Heart left ventricle (tissue), 16 donors: ENCODE data around the gene PTGIS. TPM values are rescaled to one million over a fixed set of nuclear protein-coding genes. Genes with fewer than 3 reads are reported as not detected.

Experiments used
- ATAC-seq, 4 donors: fragments of 200-7000 bp; cut with Tn5 transposase; one replicate each; pipeline ENCODE4 v1.9.1; 2020 to 2022; ENCODE audit warnings: moderate library complexity in 4 of 4, mild to moderate bottlenecking in 3 of 4, moderate number of reproducible peaks in 1 of 4
- DNase-seq, 5 donors: peaks; one replicate each; pipeline ENCODE4 v3.0.0-alpha.2; 2020
- H3K27ac ChIP-seq, 12 donors: fragments of 200-600 bp; sonication (generic) in 4 of 12; one replicate each; pipeline versions ENCODE4 v1.5.0 to v1.8.0; 2016 to 2022; ENCODE audit warnings: mild to moderate bottlenecking in 2 of 12
- H3K27me3 ChIP-seq, 9 donors: fragments of 200-600 bp; sonication (generic) in 2 of 9; one replicate each; pipeline versions ENCODE4 v1.5.1 to v1.8.0; 2016 to 2022; ENCODE audit warnings: mild to moderate bottlenecking in 3 of 9
- H3K36me3 ChIP-seq, 9 donors: fragments of 200-600 bp; sonication (generic) in 2 of 9; one replicate each; pipeline versions ENCODE4 v1.5.0 to v1.8.0; 2018 to 2022; ENCODE audit warnings: mild to moderate bottlenecking in 2 of 9
- H3K4me1 ChIP-seq, 12 donors: fragments of 200-600 bp; sonication (generic) in 4 of 12; one replicate each; pipeline versions ENCODE4 v1.5.0 to v1.8.0; 2016 to 2022; ENCODE audit warnings: mild to moderate bottlenecking in 3 of 12
- H3K4me3 ChIP-seq, 12 donors: fragments of 200-600 bp; sonication (generic) in 4 of 12; one replicate each; pipeline versions ENCODE4 v1.5.0 to v1.8.0; 2017 to 2022; ENCODE audit warnings: mild to moderate bottlenecking in 9 of 12, moderate library complexity in 4 of 12
- H3K9me3 ChIP-seq, 12 donors: fragments of 200-600 bp; sonication (generic) in 4 of 12; one replicate each; pipeline versions ENCODE4 v1.5.0 to v1.8.0; 2016 to 2022; ENCODE audit warnings: mild to moderate bottlenecking in 1 of 12
- CTCF ChIP-seq, 12 donors: fragments of 200-600 bp; sonication (generic) in 4 of 12; IDR thresholded peaks; one replicate each; pipeline versions ENCODE4 v1.5.0 to v1.8.0; 2018 to 2022; ENCODE audit warnings: antibody characterized with exemption in 12 of 12, mild to moderate bottlenecking in 5 of 12
- POLR2A ChIP-seq, 2 donors: fragments of 450-650 bp; IDR thresholded peaks; one replicate each; pipeline ENCODE4 v1.6.1; 2017; ENCODE audit warnings: antibody characterized with exemption in 2 of 2, mild to moderate bottlenecking in 2 of 2, moderate library complexity in 2 of 2
- WGBS, 4 donors: extraction: QIAGEN DNeasy Blood & Tissue Kit in 2 of 4; methylation state at CpG; one replicate each; pipeline versions ENCODE4 v1.1.5 to v1.1.7; 2013 to 2018; 5-methylcytosine and 5-hydroxymethylcytosine counted together
- intact Hi-C, 10 donors: fragments of 100-400 bp; cut with DNase I; formaldehyde crosslinking; loops; one replicate each; pipeline versions ENCODE4 v1.11.1 to v1.14.2; 2022
- polyA plus RNA-seq, 2 donors: library from polyadenylated mRNA; stranded (reverse); fragments of 200-250 nt; gene quantifications; one replicate each; pipeline ENCODE4 v1.2.3, GENCODE V29; 2013
- total RNA-seq, 9 donors: library from RNA; depleted of rRNA in 2 of 9; stranded (reverse); fragments of >200 nt in 2 of 9; fragmentation: NEBNext Ultra II Directional in 3 of 9; extraction: Animal tissue kit (Norgen Biotek cat#: 25700) in 3 of 9; gene quantifications; one replicate each; pipeline versions ENCODE4 v1.1.0 to v1.2.4, GENCODE V29; 2016 to 2023
- donor health status: ischemic (EF 13 %, LVEDD 7.1; RV severe dilation, severe dysfunction).
- donor health status: healthy with polysubstance abuse.
- donor health status: DM: no; HTN: yes; CAD: no.
- donor health status: DM: no; HTN: no; CAD: no.
- donor health status: ischemic (EF 25% LVEDD 6.9; RV normal size, moderate dysfunction).
- donor health status: ischemic (EF 25% LVEDD 5.7; RV mildly dilated, moderate dysfunction).
- donor health status: healthy.
- donor health status: DM: yes; HTN: yes; CAD: no.
- donor health status: ischemic (EF 35%, LVEDD 5.7; RV mildly dilated, moderate dysfunction).
- donor health status: nonischemic (EF 11% LVEDD 7.7; RV severe dilation, severe dysfunction).
- donor health status: DM: yes; HTN: yes; CAD: no.
- donor health status: PGD.
- donor health status: ischemic (EF 29% LVEDD 5.4; RV normal size, mild dysfunction).
- donor health status: nonischemic (EF 23%, LVEDD 6.1; RV moderate dilation, normal function).

Gene PTGIS
- total and polyA plus RNA-seq, 11 donors: 5.3 to 95.2 (median 20.1) TPM

DNA sequence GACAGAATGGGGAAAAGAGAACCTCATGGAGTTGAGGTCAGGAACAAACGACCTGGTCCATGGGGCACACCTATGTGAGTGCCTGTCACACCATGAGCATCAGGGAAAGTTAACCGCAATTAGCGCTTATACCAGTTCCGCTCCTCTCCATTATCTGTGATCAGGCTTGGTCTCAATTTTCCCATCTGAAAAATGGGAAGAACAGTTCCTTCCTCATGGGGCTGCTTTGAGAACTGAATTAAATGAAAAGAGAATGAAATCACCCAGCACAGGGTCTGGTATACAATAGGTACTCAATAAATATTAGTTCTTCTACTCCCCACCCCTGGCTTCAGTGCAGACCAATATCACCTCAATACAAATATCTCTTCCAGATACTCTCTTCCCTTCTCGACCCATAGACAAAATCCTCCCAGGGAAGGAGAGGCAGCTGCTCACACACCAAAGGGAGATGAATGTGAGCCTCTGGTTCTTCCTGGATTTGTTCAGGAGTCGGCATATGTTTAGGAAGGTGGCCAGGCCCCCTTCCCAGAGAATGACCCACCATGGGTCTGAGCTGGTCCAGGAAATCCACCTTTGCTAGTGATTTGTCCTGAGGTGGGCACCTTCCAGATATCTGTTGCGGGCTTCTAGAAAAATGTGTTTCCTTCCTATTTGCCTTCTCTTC lies 2.4 kb upstream of the PTGIS start:
- Histone ChIP-seq H3K27me3 (peaks cover 0 to 36% (median 8%) of the 10 kb centered on the region in 9 donors), H3K27ac (peak overlapping the region in 6 of 12 donors; percentile 25 to 68 (median 42)), H3K9me3 (no peaks in the 10 kb centered on the region), H3K36me3 (no peaks in the 10 kb centered on the region), H3K4me3 (no peak overlapping the region), H3K4me1 (peaks cover 0 to 38% (median 9%) of the 10 kb centered on the region in 12 donors)
- intact Hi-C loops: no loop called here
- TF ChIP-seq CTCF (IDR thresholded peaks at IDR 0.05) (no peak), POLR2A (IDR thresholded peaks at IDR 0.05) (no peak)
- DNase-seq (no peak), ATAC-seq (no peak)
- 78 to 86% (median 83%) methylated on average over 7 of the region's 7 CpGs for WGBS, 4 donors

DNA sequence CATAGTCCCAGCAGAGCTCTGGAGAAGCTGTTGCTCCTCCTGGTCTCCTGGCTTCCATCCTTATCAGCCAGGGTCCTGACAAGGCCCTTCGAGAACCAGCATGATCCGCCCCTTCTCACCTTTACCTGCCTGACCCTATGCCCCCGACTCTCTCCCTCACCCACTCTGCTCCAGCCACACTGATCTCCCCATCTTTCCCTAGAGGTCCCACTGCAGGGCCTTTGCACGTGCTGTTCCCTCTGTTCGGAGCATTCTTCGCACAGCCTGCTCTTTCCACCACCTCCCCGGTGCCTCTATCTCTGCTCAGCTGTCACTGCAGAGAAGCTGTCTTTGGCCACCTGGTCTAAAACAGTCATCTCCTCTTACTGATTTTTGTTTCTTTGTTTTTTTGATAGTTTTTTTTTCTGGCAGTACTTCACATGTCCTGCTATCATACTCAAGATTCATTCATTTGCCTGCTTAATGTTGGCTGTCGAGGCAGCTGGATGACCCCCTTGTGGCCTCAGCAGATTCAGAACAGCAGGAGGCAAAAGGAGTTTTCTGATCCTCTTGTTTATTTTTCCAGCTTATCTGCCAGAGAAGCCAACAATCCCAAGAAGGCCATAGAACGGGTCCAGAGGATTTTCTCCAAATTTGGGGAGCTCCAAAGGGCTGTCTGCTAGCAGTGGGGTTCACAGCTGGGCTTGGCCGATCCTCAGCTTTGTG lies 1.6 kb upstream of the PTGIS start:
- intact Hi-C loops: no loop called here
- no peaks in the 10 kb centered on the region for H3K36me3 ChIP-seq
- 53 to 63% (median 57%) methylated on average over 9 to 10 of the region's 10 CpGs for WGBS, 4 donors
- no peak overlapping the region for H3K4me3 ChIP-seq
- peaks cover 0 to 31% (median 6%) of the 10 kb centered on the region in 12 donors for H3K4me1 ChIP-seq
- H3K27me3 ChIP-seq: peaks cover 0 to 36% (median 8%) of the 10 kb centered on the region in 9 donors
- H3K9me3 ChIP-seq: no peaks in the 10 kb centered on the region
- no peak for TF ChIP-seq POLR2A (IDR thresholded peaks at IDR 0.05)
- TF ChIP-seq CTCF (IDR thresholded peaks at IDR 0.05): no peak
- peak overlapping the region in 7 of 12 donors; percentile 25 to 87 (median 66) for H3K27ac ChIP-seq
- ATAC-seq (peak in 2 of 4 donors; percentile 9 to 31), DNase-seq (no peak)

GRCh38 chr20:49568278-49569151 lies 578 bp upstream of the PTGIS start:
- Histone ChIP-seq H3K27me3 (peaks cover 0 to 36% (median 8%) of the 10 kb centered on the region in 9 donors), H3K27ac (peak overlapping the region in 8 of 12 donors; percentile 35 to 94 (median 84))

More at GRCh38 chr20:49568278-49569151, 578 bp upstream of the PTGIS start:
- DNase-seq (peak in 1 of 5 donors; percentile 45), ATAC-seq (peak in 3 of 4 donors; percentile 12 to 29 (median 12))
- H3K4me3 ChIP-seq: peak overlapping the region in 10 of 12 donors; percentile 48 to 85 (median 67)
- no peaks in the 10 kb centered on the region for H3K36me3 ChIP-seq
- WGBS, 4 donors: 16 to 26% (median 21%) methylated on average over 8 to 18 of the region's 18 CpGs
- intact Hi-C loops: no loop called here
- H3K4me1 ChIP-seq: peaks cover 0 to 33% (median 6%) of the 10 kb centered on the region in 12 donors
- TF ChIP-seq CTCF (IDR thresholded peaks at IDR 0.05) (no peak), POLR2A (IDR thresholded peaks at IDR 0.05) (no peak)
- H3K9me3 ChIP-seq: no peaks in the 10 kb centered on the region
